Activated T-helper 1 cell treated with anti-CD3 and anti-CD28 coated beads, Interleukin-12 subunit alpha, Interleukin-12 subunit beta, Interleukin-2, Interleukin-4 antibody, amounts not matched to agents 30 ng/mL and 10 ng/mL and 1 ng/mL, durations not matched to agents 14 hours and 24 hours and 36 hours (primary cell): ENCODE data around the gene CPE. TPM values are rescaled to one million over a fixed set of nuclear protein-coding genes. Genes with fewer than 3 reads are reported as not detected.

Experiments used
- DNase-seq: peaks from one replicate; pipeline ENCODE4 v3.0.0; 2021; ENCODE audit warnings: low spot score
- H3K27ac Mint-ChIP-seq: one replicate; pipeline ENCODE4 v1.8.0; 2021; ENCODE audit warnings: mild to moderate bottlenecking, mixed read lengths
- H3K27me3 Mint-ChIP-seq: one replicate; pipeline ENCODE4 v1.8.0; 2022; ENCODE audit warnings: mild to moderate bottlenecking, moderate library complexity, mixed read lengths; ENCODE audit not compliant: insufficient read depth
- H3K36me3 Mint-ChIP-seq: one replicate; pipeline ENCODE4 v1.8.0; 2021; ENCODE audit warnings: low read depth, mixed read lengths
- H3K4me1 Mint-ChIP-seq: one replicate; pipeline ENCODE4 v1.8.0; 2021; ENCODE audit warnings: low read depth, mixed read lengths
- H3K4me3 Mint-ChIP-seq: one replicate; pipeline ENCODE4 v1.8.0; 2021; ENCODE audit warnings: mild to moderate bottlenecking, moderate library complexity, mixed read lengths
- H3K9me3 Mint-ChIP-seq: one replicate; pipeline ENCODE4 v1.8.0; 2021; ENCODE audit warnings: mixed read lengths
- intact Hi-C: fragments of 100-400 bp; cut with micrococcal nuclease; formaldehyde crosslinking; loops from one replicate; pipeline ENCODE4 v1.15.1; 2024
- total RNA-seq: library from RNA; stranded (reverse); gene quantifications from 2 replicates; pipeline ENCODE4 v1.2.3, GENCODE V29; 2022

The CPE gene
- total RNA-seq, 1 donor from 2014 or later: not detected

DNA sequence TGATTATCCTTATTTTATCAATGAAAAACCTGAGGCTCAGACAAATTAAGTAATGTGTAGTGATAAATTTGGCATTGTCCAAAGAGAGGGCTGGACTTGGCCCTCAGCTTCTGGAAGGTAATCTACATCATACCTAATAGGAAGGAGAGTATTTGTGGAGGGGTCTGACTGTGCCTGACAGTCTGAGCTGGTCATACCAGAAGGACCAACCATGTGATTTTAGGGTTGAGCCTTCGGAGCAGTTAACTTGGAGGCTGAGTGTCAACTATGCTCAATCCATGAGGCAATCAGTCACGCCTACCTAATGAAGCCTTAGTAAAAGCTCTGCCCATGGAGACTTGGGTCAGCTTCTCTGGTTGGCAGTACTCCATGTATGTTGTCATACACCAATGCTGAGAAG is 136.4 kb downstream of the CPE start:
- Mint-ChIP-seq H3K27ac (no peak overlapping the region), H3K4me3 (no peak overlapping the region), H3K4me1 (no peaks in the 10 kb centered on the region), H3K36me3 (no peaks in the 10 kb centered on the region), H3K9me3 (no peaks in the 10 kb centered on the region), H3K27me3 (no peaks in the 10 kb centered on the region)
- DNase-seq: no peak
- intact Hi-C loops: no loop called here

DNA sequence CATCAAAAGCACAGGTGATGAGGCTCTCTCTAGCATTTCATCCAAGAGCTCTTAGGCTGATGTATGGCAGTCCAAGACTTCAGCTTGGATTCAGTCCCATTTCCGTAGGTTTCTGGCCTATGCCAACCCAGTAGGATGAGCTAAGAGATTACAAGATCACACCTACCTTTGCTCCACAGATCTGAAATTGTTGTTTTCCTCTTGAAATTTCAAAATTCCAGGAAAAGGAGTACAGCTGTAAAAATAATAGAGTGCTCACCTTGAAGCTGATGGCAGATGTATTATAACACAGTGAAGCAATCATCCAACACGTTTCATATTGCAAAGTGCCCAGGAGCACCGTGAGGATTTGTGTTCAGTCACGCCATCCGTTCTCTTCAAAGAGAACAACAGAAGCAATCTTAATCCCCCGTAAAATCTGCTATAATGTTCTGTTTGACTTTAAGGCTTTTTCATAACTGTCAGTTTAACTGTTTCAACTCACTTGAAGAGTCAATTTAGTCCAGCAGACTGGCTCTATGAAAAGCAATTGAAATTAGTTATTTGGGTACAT is 137.5 kb downstream of the CPE start:
- H3K27ac Mint-ChIP-seq: no peak overlapping the region
- H3K4me3 Mint-ChIP-seq: no peak overlapping the region
- no peak for DNase-seq
- intact Hi-C loops: no loop called here
- H3K27me3 Mint-ChIP-seq: no peaks in the 10 kb centered on the region
- no peaks in the 10 kb centered on the region for H3K9me3 Mint-ChIP-seq
- no peaks in the 10 kb centered on the region for H3K36me3 Mint-ChIP-seq
- no peaks in the 10 kb centered on the region for H3K4me1 Mint-ChIP-seq

DNA sequence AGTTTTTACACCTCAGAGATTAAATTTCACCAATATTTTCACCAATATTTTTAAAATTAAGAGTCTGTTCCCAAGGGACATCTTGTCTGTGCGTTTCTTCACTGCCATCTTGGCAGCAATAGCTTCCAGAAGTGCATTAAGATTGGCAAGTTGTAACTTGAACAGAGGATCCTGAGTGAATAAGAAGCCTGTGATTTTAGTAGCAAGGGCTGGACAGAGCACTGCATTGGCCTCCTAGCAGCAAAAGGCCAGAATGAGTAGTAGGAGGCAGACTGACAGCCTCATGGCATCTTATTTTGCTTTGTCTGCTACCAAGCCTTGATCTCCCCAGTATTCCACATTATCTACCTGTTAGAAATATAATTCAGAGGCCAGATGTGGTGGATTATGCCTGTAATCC is 138.4 kb downstream of the CPE start:
- intact Hi-C loops: no loop called here
- Mint-ChIP-seq H3K27me3 (no peaks in the 10 kb centered on the region), H3K4me3 (no peak overlapping the region), H3K9me3 (no peaks in the 10 kb centered on the region), H3K4me1 (no peaks in the 10 kb centered on the region), H3K36me3 (no peaks in the 10 kb centered on the region), H3K27ac (no peak overlapping the region)
- DNase-seq: no peak

DNA sequence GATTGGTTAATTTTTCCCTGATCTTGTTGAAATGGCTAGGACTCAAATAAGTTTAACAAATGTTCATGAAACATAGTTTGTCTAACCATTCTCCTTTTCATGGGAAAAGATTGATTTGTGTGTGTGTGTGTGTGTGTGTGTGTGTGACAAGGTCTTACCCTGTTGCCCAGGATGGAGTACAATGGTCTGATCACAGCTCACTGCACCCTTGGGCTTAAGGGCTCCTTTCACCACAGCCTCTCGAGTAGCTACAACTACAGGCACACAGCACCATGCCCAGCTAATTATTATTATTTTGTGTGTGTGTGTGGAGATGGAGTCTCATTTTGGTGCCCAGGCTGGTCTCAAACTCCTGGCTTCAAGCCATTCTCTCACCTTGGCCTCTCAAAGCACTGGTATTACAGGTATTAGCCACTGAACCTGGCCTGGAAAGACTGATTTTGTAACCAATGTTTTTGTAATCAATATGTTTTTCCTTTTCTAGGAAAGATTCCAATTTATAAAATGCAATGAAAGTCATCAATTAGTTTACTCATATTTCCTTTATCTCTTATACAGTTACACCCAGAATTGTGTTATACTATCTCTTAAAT is 139.3 kb downstream of the CPE start:
- no peaks in the 10 kb centered on the region for H3K4me1 Mint-ChIP-seq
- H3K27me3 Mint-ChIP-seq: no peaks in the 10 kb centered on the region
- DNase-seq: no peak
- H3K4me3 Mint-ChIP-seq: no peak overlapping the region
- intact Hi-C loops: no loop called here
- no peaks in the 10 kb centered on the region for H3K9me3 Mint-ChIP-seq
- no peak overlapping the region for H3K27ac Mint-ChIP-seq
- no peaks in the 10 kb centered on the region for H3K36me3 Mint-ChIP-seq

DNA sequence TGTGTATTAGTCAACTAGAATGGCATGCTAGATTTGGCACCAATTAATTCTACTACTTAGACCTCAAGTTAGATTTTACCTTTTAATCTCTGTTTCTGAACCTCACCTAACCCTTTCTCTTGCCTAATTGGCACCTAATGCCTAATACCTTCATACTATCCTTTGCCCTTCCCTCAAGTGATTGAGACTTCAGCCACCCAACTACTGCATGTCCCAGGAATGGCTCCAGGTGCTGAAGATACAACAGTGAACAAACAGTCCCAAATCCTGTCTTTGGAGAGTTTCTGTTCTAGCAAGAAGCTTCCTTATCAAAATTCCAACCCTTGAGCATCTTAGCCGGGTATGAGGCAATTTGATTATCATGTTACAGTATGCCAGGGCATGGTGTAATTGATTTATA is 139.9 kb downstream of the CPE start:
- DNase-seq: no peak
- Mint-ChIP-seq H3K4me3 (no peak overlapping the region), H3K27me3 (no peaks in the 10 kb centered on the region), H3K4me1 (no peaks in the 10 kb centered on the region), H3K9me3 (no peaks in the 10 kb centered on the region), H3K36me3 (no peaks in the 10 kb centered on the region), H3K27ac (no peak overlapping the region)
- intact Hi-C loops: no loop called here

DNA sequence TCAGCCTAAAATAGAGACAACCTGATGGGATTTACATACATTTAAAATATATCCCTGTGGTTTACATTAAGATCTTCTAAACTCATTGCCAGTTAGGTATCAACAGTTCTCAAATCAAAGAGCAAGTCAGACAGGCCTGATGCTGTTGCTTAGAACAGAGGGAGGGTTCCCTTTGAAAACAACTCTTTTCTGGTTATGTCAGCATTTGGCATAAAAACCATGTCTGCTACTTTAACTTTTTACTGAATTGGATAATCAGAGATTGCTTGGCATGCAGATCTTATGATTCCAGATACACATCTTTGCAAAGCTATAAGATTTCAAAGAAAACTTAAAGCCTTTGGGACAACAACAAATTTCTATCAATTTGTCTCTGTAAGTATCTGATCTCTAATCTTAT is 140.8 kb downstream of the CPE start:
- no peak overlapping the region for H3K4me3 Mint-ChIP-seq
- DNase-seq: no peak
- intact Hi-C loops: no loop called here
- no peaks in the 10 kb centered on the region for H3K4me1 Mint-ChIP-seq
- H3K9me3 Mint-ChIP-seq: no peaks in the 10 kb centered on the region
- H3K36me3 Mint-ChIP-seq: no peaks in the 10 kb centered on the region
- H3K27me3 Mint-ChIP-seq: no peaks in the 10 kb centered on the region
- no peak overlapping the region for H3K27ac Mint-ChIP-seq

DNA sequence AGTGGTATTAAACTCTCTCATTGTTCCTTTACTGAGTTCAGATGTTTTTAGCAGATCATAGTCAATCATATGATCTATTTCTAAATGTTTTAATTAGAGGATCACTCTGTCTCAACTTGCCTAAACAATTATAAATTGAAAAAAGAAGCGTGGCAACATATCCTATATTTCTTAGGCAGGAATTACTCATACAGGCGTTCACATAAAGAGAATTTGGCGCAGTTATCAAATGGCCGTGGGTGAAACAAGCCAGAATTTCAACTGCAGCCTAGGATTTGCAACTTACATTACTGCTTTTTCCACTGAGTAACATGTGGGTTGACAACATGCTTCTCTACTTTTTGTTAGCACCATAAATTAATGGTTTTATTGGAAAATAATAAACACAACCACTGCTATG is 141.3 kb downstream of the CPE start:
- Mint-ChIP-seq H3K36me3 (no peaks in the 10 kb centered on the region), H3K9me3 (no peaks in the 10 kb centered on the region), H3K4me3 (no peak overlapping the region), H3K27ac (no peak overlapping the region), H3K27me3 (peaks cover 3% of the 10 kb centered on the region), H3K4me1 (no peaks in the 10 kb centered on the region)
- no peak for DNase-seq
- intact Hi-C loops: no loop called here

DNA sequence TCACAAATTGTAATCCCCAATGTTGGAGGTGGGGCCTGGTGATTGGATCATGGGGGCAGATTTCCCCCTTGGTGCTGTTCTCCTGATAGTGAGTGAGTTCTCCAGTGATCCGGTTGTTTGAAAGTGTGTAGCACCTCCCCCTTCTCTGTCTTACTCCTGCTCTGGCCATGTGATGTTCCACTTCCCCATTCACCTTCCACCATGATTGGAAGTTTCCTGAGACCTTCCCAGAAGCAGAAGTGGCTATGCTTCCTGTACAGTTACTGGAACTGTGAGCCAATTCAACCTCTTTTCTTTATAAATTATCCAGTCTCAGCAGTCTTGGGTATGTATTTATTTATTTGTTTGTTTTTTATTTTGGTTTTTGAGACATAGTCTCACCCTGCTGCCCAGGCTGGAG is 143.2 kb downstream of the CPE start:
- intact Hi-C loops: no loop called here
- Mint-ChIP-seq H3K9me3 (no peaks in the 10 kb centered on the region), H3K4me1 (no peaks in the 10 kb centered on the region), H3K27me3 (peaks cover 7% of the 10 kb centered on the region), H3K4me3 (no peak overlapping the region), H3K27ac (no peak overlapping the region), H3K36me3 (no peaks in the 10 kb centered on the region)
- no peak for DNase-seq

DNA sequence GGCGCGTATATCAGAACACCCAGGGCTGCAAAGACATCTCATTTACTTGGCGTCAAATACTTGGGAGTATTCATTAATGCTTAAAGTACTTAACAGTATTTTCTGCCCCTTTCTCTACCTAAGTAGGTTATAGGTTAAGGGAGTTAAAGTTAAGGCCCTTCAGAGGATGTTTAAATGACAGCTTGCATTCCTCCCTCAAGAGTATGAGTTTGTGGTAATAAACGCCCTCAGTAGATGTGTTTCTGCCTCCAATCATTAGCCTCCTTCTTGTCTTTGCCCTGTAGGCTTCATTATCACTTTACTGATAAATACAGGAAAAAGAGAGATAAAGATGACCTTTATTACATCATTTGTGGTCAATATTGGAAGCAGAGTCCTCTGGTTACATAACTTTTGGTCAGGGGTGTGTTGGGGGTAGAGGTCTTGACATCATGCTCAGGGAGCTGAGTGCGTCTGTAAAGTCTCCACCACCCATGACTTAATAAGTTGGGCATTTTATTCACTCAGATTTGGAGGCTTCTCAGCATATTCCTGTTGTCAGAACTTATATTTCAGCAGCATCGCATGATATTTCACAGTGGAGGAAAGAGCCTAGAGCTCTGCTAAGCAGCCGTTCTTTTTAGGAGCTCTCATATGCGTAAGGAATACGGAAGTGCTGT is 145.9 kb downstream of the CPE start:
- Mint-ChIP-seq H3K36me3 (no peaks in the 10 kb centered on the region), H3K27ac (no peak overlapping the region), H3K4me3 (no peak overlapping the region), H3K27me3 (peaks cover 10% of the 10 kb centered on the region), H3K4me1 (no peaks in the 10 kb centered on the region), H3K9me3 (no peaks in the 10 kb centered on the region)
- intact Hi-C loops: no loop called here
- no peak for DNase-seq

DNA sequence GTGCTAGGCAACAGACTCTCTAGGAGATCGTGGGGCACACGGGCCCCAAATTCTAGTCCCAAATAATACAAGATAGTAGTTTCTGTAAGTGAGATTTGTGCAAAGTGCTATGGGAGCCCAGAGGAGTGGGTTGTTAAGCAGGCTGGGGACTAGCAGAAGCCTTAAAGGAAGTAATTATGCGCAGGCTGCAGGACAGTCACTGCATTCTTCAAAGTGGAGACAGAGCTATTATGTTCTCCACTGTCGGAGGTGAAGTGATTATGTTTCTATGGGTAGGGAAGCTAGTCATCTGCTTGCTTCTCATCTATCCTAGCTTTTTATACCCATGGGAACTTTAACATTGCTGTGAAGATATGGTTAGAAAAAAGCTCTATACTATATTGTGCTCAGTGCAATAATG is 154.2 kb downstream of the CPE start:
- H3K4me3 Mint-ChIP-seq: no peak overlapping the region
- intact Hi-C loops: no loop called here
- no peaks in the 10 kb centered on the region for H3K36me3 Mint-ChIP-seq
- H3K27me3 Mint-ChIP-seq: peaks cover 6% of the 10 kb centered on the region
- H3K4me1 Mint-ChIP-seq: no peaks in the 10 kb centered on the region
- no peaks in the 10 kb centered on the region for H3K9me3 Mint-ChIP-seq
- H3K27ac Mint-ChIP-seq: no peak overlapping the region
- DNase-seq: no peak

DNA sequence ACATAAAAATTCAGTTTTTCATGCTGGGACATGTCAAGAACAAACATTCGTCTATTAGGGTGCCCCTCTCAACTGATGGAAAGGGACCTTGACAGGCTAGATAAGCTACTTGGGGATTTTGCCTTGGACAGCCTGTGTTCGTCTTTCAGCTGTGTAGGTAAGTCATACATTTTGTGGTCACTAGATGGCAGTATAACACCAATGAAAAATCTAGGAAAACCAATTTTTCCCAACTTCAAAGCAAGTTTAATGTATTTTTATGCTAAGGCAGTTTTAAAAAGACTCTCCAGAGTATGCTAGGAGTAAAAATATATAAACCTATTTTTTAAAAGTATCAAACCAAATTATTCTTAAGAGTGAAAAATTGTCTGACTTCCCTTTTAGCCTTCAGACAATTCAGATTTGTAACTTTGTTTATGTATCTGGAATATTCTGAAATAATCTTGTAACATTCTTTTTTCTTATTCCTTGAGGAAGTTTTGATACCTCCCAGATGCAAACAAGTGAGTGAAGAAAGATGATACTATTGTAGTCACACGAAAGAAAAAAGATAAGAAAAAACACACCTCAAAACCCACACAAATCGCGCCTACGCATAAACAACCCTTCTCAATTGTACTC is 158.3 kb downstream of the CPE start:
- no peak overlapping the region for H3K4me3 Mint-ChIP-seq
- no peaks in the 10 kb centered on the region for H3K4me1 Mint-ChIP-seq
- H3K36me3 Mint-ChIP-seq: no peaks in the 10 kb centered on the region
- intact Hi-C loops: loop anchor here (1.0 to 2.0 kb wide), 3 partner anchors 44 to 555 kb away; no protein-coding TSS in a partner anchor
- peaks cover 8% of the 10 kb centered on the region for H3K27me3 Mint-ChIP-seq
- DNase-seq: no peak
- H3K9me3 Mint-ChIP-seq: no peaks in the 10 kb centered on the region
- H3K27ac Mint-ChIP-seq: no peak overlapping the region

DNA sequence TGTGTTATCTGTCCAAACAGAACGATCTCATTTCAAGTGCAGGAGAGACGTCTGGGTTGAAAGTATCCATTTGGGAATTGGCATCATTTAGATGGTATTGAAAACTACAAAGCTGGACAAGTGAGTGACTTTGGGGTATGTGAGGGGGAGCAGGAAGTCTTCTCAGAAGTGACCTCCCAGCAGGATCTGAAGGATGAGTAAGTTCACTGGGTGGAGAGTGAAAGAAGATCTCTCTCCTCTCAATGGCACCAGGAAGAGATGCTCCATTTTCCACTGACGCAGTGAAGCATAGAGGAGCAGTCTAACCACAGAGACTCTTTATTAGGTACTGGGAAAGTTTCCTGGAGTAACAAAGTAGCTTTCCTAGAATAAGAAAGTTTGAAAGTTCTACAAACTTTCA is 161.0 kb downstream of the CPE start:
- Mint-ChIP-seq H3K36me3 (no peaks in the 10 kb centered on the region), H3K27ac (no peak overlapping the region), H3K27me3 (peaks cover 7% of the 10 kb centered on the region), H3K4me3 (no peak overlapping the region), H3K4me1 (no peaks in the 10 kb centered on the region), H3K9me3 (no peaks in the 10 kb centered on the region)
- intact Hi-C loops: loop anchor here (5.0 kb wide), 1 partner anchor 72 kb away; no protein-coding TSS in a partner anchor
- no peak for DNase-seq

DNA sequence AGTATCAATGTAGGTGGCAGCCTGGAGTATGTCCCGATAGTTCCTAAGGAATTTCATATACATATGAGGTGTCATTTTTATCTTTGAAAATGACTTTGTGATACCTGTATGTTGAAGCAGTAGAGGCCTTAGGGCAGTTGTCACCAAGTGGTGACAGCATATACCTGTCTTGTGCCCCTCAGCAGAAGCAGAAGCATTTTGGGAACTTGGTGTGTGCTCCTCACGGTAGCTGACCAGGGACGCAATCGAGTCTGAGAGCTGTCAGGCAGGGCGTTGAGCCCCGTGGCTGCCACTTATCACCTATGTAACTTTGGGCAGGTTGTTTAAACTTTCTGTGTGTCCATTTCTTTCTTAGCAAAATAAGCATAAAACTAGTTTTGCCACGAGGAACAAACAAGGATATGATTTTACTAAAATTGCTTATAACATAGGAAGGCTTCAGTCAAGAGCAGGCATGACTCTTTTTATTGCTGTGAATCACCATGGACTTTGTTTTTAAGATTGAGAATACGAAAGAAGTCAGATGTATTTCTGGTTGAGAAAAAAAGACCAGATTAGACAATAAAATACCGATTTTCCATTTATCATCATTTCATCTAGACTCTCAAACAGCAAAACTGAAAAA is 161.5 kb downstream of the CPE start:
- no peaks in the 10 kb centered on the region for H3K9me3 Mint-ChIP-seq
- peaks cover 7% of the 10 kb centered on the region for H3K27me3 Mint-ChIP-seq
- no peak for DNase-seq
- H3K4me3 Mint-ChIP-seq: no peak overlapping the region
- intact Hi-C loops: loop anchor here (5.0 kb wide), 1 partner anchor 72 kb away; no protein-coding TSS in a partner anchor
- no peaks in the 10 kb centered on the region for H3K4me1 Mint-ChIP-seq
- no peak overlapping the region for H3K27ac Mint-ChIP-seq
- no peaks in the 10 kb centered on the region for H3K36me3 Mint-ChIP-seq
